RWPE2 (cell line): ENCODE data around the gene HIRA.
"Not testable (repeated sequence)": the region's sequence is repeated elsewhere in the genome, so short reads cannot be mapped to it uniquely, and the experiment has no call there.

ENCODE experiments used
- ATAC-seq: fragments of 200-7000 bp; cut with Tn5 transposase; 3 replicates; pipeline ENCODE4 v1.9.1; 2021; ENCODE audit warnings: low read depth
- DNase-seq: peaks from one replicate; pipeline ENCODE4 v3.0.0-alpha.2; 2020; ENCODE audit warnings: low spot score
- H3K27ac ChIP-seq: fragments of 450-650 bp; 2 replicates; pipeline ENCODE4 v1.5.1; 2017; ENCODE audit warnings: mild to moderate bottlenecking; ENCODE audit not compliant: poor library complexity, severe bottlenecking
- H3K27me3 ChIP-seq: fragments of 250-450 bp; sonication (Bioruptor Pico); 2 replicates; pipeline ENCODE4 v1.5.1; 2021; ENCODE audit warnings: mild to moderate bottlenecking, moderate library complexity; ENCODE audit not compliant: insufficient read depth, poor library complexity, severe bottlenecking
- H3K36me3 ChIP-seq: fragments of 250-450 bp; sonication (Bioruptor Pico); 2 replicates; pipeline ENCODE4 v1.5.1; 2020; ENCODE audit warnings: low read depth, mild to moderate bottlenecking, moderate library complexity
- H3K4me1 ChIP-seq: fragments of 250-450 bp; sonication (Bioruptor Pico); 2 replicates; pipeline ENCODE4 v1.5.1; 2021; ENCODE audit warnings: mild to moderate bottlenecking, moderate library complexity; ENCODE audit not compliant: insufficient read depth, poor library complexity, severe bottlenecking
- H3K4me3 ChIP-seq: fragments of 250-450 bp; sonication (Bioruptor Pico); 2 replicates; pipeline ENCODE4 v1.5.1; 2021; ENCODE audit warnings: mild to moderate bottlenecking, moderate library complexity; ENCODE audit not compliant: severe bottlenecking
- H3K9me3 ChIP-seq: fragments of 250-450 bp; sonication (Bioruptor Pico); 2 replicates; pipeline ENCODE4 v1.5.1; 2021; ENCODE audit warnings: mild to moderate bottlenecking, moderate library complexity; ENCODE audit not compliant: severe bottlenecking
- CTCF ChIP-seq: fragments of 450-650 bp; IDR thresholded peaks from one replicate; pipeline ENCODE4 v1.5.1; 2017; ENCODE audit warnings: mild to moderate bottlenecking, moderate library complexity; ENCODE audit not compliant: poor library complexity, severe bottlenecking

Gene HIRA

GRCh38 chr22:19336133-19337075 lies 95.1 kb downstream of the HIRA start:
- DNase-seq (no peak), ATAC-seq (no peak)
- H3K4me3 ChIP-seq: no peak overlapping the region
- peaks cover 19% of the 10 kb centered on the region for H3K9me3 ChIP-seq
- peaks cover 82% of the 10 kb centered on the region for H3K36me3 ChIP-seq
- H3K27me3 ChIP-seq: no peaks in the 10 kb centered on the region
- H3K4me1 ChIP-seq: no peaks in the 10 kb centered on the region
- TF ChIP-seq CTCF: no peak
- H3K27ac ChIP-seq: no peak overlapping the region

- no peak for TF ChIP-seq CTCF
- no peak for DNase-seq
- Histone ChIP-seq H3K4me3 (no peak overlapping the region), H3K27me3 (no peaks in the 10 kb centered on the region), H3K4me1 (no peaks in the 10 kb centered on the region), H3K9me3 (peaks cover 8% of the 10 kb centered on the region), H3K36me3 (peaks cover 62% of the 10 kb centered on the region), H3K27ac (no peak overlapping the region)
- ATAC-seq: no peak
Measured at GRCh38 chr22:19331975-19332374, 99.6 kb downstream of the HIRA start.

GRCh38 chr22:19331474-19331873 lies 100.1 kb downstream of the HIRA start:
- peaks cover 57% of the 10 kb centered on the region for H3K36me3 ChIP-seq
- no peak overlapping the region for H3K27ac ChIP-seq
- H3K9me3 ChIP-seq: peaks cover 8% of the 10 kb centered on the region
- no peak for TF ChIP-seq CTCF
- DNase-seq: no peak
- no peak overlapping the region for H3K4me3 ChIP-seq
- H3K27me3 ChIP-seq: no peaks in the 10 kb centered on the region
- no peak for ATAC-seq
- H3K4me1 ChIP-seq: no peaks in the 10 kb centered on the region

GRCh38 chr22:19330865-19331418 lies 100.6 kb downstream of the HIRA start:
- ATAC-seq (no peak), DNase-seq (no peak)
- no peaks in the 10 kb centered on the region for H3K27me3 ChIP-seq
- peaks cover 6% of the 10 kb centered on the region for H3K9me3 ChIP-seq
- no peaks in the 10 kb centered on the region for H3K4me1 ChIP-seq
- H3K4me3 ChIP-seq: no peak overlapping the region
- H3K27ac ChIP-seq: no peak overlapping the region
- peaks cover 51% of the 10 kb centered on the region for H3K36me3 ChIP-seq
- no peak for TF ChIP-seq CTCF

- H3K27me3 ChIP-seq, H3K9me3 ChIP-seq, H3K27ac ChIP-seq, H3K4me1 ChIP-seq, H3K4me3 ChIP-seq, ATAC-seq, DNase-seq: not testable (repeated sequence)
- H3K36me3 ChIP-seq: peaks cover 44% of the 10 kb centered on the region
Measured at GRCh38 chr22:19330205-19330604, 101.3 kb downstream of the HIRA start.
